ENCODE results near the gene VAV2. TPM values are rescaled to one million over a fixed set of nuclear protein-coding genes. Genes with fewer than 3 reads are reported as not detected.

The VAV2 gene
- polyA plus RNA-seq, 5 donors = 30.1 to 40.7 (median 34.2) TPM

GRCh38 chr9:133784731-133785561, 207.2 kb downstream of the VAV2 start:
- no peak for DNase-seq

- no peak for DNase-seq
These were observed 208.8 kb downstream of the VAV2 start for GRCh38 chr9:133783331-133783731.

DNA sequence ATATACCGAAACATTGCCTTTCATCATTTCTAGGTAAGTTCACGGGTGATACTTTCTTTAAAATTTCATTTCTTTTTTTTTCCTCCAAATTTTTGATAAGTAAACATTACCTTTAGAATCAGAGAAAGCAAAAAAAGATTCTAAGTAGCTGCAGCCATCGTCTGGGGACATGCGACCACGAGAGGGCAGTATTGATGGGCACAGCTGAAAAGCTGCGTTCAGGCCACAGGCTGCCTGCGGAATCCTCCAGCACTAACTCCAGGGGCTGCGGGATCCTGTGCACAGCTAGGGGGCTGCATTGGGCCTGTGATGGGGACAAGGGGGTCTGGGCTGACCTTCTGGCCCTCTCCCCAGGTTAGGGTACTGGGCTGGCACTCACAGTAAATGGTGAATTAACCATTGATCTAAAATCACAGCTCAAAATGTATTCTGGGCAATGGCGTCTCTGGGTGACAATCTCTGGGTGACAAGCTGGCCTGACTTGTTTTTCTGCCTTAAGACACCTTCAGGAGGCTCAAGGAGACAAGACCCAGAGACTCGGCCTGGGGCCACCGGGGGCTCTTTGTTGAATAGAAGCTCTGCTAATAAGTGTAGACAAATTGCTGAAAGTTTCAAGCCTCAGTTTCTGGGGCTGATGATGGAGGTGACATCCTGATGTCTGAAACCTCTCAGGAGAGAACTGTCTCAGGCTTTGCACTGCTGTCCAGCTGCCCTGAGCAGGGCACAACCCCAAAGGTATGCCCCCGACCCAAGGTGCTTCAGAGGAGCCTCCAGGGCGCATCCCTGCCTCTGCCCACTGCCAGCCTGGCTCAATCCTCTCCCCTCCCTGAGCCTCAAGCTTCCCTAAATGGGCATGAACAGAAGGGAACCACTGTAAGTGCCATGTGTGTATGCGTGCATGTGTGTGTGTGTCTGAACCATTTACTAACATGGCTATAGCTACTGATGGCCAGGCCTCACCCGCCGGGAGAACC, 209.7 kb downstream of the VAV2 start:
- peak; percentile 52 to 70 for DNase-seq

GRCh38 chr9:133781828-133782135, 210.3 kb downstream of the VAV2 start:
- DNase-seq = no peak

DNA sequence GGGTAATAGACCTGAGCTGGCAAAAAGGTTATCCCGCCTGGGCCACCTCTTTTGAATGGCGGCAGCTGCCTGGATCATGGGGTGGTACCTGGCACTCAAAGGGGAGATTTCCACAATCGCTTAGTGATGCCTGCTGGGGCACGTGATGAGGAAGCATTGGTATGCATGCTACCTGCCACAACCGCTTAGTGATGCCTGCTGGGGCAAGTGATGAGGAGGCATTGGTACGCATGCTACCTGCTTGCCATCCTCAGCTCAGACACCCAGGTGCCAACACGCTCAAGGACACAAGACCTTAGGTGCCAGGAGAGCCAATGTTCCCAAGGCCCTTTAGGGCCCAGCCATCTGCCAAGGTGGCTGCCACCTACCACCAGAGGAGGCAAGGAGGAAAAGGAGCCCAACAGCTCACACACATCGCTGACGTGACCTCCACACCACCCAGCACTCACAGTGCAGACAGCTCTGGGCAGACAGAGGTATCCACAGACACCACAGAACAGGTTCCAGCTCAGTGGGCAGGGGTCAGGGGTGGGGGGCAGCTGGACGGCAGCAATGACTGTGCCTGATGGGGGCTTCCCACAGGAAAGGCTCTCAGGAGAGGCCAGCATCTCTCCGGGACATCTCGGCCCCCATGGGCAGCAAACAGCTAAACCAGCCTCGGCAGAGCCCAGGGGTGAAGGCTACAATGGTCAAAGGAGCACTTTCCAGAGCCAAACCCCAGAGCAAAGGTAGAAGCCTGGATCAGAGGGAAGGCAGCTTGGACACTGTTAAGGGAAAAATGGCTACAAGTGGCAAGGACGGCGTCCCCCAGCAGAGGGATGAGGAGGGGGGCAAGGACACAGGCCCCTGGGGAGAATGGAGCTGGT, 210.9 kb downstream of the VAV2 start:
- DNase-seq = no peak

- DNase-seq = no peak
These were observed 211.6 kb downstream of the VAV2 start for GRCh38 chr9:133780404-133780945.

DNA sequence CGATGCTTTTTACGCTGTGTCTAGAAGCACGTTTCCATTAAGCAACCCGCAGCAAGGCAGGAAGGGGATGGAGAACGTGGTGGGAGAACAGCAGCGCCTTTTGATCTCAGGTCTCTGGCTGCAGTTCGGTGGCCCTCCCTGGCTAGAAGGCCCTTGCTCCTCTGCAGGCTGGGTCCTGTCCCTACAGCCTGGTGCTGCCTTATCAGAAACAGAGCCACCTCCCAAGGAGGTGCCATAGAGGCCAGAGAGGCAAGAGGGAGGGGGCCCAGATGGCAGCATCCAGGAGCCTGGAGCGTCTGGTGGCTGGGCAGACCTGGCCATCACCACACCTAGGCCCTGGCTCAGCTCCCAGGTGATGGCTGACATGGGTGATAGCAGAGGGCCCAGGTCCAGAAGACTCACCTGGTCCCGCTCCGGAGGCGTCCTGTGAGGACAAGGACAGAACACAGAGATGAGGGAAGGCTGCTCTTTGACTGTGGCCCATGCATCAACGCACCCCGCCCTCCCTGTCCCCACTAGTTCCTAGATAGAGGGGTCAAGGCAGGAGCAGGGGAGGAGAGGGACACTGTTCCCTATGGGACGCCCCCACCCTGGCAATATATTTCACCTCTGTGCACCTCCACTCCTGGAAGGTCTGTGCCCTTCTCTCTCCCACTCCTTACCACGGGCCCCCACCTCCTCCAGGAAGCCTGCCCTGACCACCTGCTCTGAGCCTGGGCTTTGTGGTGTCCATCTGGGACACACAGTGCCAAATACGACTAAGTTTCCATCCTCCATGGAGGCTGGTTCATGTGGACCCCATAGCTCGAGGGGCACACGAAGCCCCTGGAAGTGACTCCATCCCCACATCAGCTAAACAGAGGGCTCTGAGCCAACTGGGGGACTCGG, 212.4 kb downstream of the VAV2 start:
- no peak for DNase-seq

- no peak for DNase-seq
These were observed 213.0 kb downstream of the VAV2 start for GRCh38 chr9:133779081-133779480.

- no peak for DNase-seq
These were observed 213.6 kb downstream of the VAV2 start for GRCh38 chr9:133778336-133779013.

GRCh38 chr9:133777871-133778270, 214.3 kb downstream of the VAV2 start:
- DNase-seq = no peak

DNA sequence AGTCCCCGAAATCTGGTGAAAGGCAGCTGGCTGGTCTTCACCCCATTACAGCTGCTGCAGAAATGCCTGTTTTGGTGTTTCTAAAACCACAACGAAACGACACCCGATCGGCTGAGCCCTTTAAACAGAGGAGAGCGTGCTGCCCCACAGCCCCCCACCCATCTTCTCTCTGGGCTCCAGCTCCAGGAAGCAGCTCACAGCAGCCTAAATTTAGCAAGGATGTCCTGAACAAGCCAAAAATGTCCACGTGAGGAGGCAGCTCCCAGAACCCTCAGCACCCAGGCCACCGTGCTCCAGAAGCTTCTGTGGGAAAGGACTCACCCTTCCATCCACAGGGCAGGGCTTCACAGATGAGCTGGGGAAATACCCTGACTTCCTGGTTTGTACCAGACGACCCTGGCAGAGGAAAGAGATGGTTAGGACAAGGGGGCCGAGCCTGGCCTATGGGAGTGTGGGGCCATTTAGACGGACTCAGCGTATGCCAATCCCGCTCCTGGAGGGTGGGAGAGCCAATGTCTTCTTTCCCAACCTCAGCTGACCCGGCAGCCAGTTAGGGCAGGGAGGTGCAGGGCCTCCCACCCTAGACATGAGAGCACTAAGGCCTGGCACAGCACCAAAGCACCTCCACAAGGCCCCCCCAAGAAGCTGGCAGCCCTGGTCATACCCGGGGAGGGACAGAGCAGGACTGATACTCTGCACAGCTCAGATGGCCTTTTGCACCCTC, 214.9 kb downstream of the VAV2 start:
- no peak for DNase-seq

DNA sequence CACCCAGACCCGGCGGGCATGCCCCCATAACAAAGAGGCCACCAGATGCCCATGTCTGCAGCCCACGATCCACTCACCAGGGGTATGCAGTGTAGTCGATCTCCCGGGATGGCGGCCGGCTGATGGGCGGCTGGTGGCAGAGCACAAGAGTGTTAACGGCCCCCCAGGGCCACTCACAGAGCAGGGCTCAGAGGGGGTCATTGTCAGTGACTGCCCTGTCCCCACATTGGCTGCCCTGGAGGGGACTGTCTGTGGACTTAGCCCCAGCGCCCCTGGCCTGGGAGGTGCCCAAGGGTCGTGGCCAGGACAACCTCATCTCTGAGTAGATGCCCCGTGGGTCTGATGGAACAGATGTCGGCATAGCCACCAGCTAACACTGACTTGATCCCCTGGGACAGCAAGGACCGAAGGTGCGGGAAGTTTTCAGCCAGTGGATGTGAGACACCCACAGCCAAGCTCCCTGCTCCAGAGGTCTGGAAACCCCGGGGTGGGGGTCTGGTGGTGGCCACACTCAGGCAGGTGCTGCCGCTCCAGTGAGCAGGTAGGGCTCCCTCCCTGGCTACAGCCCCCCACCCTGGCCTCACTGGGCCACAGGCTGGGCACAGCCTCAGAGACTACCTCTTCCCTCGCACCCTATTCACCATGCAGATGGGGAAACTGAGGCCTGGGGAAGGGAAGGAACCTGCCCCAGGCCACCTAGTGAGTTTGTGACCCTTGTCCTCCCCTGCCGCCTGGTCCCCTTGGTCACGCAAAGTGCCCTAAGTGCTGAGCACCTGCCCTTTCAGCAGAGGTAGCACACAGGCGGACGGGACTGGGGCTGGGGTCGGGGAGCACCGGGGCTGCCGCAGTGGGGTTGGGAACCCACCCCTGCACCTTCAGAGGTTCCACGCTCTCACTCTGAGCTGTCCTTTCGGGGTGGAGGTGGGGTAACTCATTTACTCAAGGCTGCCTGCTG, 215.9 kb downstream of the VAV2 start:
- no peak for DNase-seq

DNA sequence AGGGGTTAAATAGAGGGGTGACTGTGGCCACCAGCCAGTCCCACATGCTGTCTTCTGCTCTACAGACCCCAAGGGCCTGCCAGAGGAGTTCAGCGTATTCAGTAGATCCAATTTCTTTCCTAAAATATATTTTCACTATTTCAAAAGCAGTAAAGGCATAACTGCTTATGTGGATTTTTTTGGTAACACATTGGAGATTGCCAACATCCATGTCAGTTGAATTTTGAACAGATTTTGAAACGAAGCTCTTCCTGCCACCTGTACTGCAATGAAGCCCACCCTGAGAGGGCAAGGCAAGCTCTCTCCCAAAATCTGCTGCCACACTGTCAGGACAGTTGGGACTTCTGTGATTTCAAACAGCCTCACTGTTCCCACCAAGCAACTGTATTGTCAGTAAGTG, 216.8 kb downstream of the VAV2 start:
- no peak for DNase-seq

GRCh38 chr9:133774799-133775198, 217.3 kb downstream of the VAV2 start:
- no peak for DNase-seq

- DNase-seq = no peak
These were observed 218.1 kb downstream of the VAV2 start for GRCh38 chr9:133773889-133774655.

GRCh38 chr9:133772581-133772980, 219.5 kb downstream of the VAV2 start:
- no peak for DNase-seq

Measured in right lung (tissue), 5 donors.